Right atrium auricular region (tissue), 2 donors: ENCODE results near the gene SPDEF. TPM values are rescaled to one million over a fixed set of nuclear protein-coding genes. Genes with fewer than 3 reads are reported as not detected.

Experiments used
- DNase-seq: peaks from one replicate; pipeline ENCODE4 v3.0.0-alpha.2; 2019; ENCODE audit warnings: low spot score
- H3K27ac ChIP-seq, 2 donors: fragments of 200-600 bp; sonication (generic); 1 replicate in 1 of 2; 2 replicates in 1 of 2; pipeline ENCODE4 v1.5.1; 2016 to 2019
- H3K27me3 ChIP-seq, 2 donors: fragments of 200-600 bp; sonication (generic); one replicate each; pipeline versions ENCODE4 v1.5.1 to v1.6.0; 2017 to 2019
- H3K36me3 ChIP-seq: fragments of 200-600 bp; sonication (generic); one replicate; pipeline ENCODE4 v1.5.1; 2016
- H3K4me1 ChIP-seq, 2 donors: fragments of 200-600 bp; sonication (generic); one replicate each; pipeline versions ENCODE4 v1.5.1 to v1.6.0; 2017 to 2019
- H3K4me3 ChIP-seq, 2 donors: fragments of 200-600 bp; sonication (generic); 1 replicate in 1 of 2; 2 replicates in 1 of 2; pipeline ENCODE4 v1.5.1; 2017 to 2019; ENCODE audit warnings: mild to moderate bottlenecking in 1 of 2, moderate library complexity in 1 of 2
- H3K9me3 ChIP-seq, 2 donors: fragments of 200-600 bp; sonication (generic); one replicate each; pipeline ENCODE4 v1.5.1; 2019
- CTCF ChIP-seq, 2 donors: fragments of 200-600 bp; sonication (generic); IDR thresholded peaks; one replicate each; pipeline ENCODE4 v1.5.1; 2019; ENCODE audit warnings: antibody characterized with exemption in 2 of 2
- total RNA-seq, 2 donors: library from RNA; depleted of rRNA; stranded (reverse); fragments of >200 nt; gene quantifications; one replicate each; pipeline ENCODE4 v1.1.0, GENCODE V29; 2016

The SPDEF gene
- total RNA-seq, 2 donors from 2014 or later: 0.22 to 0.31 TPM

- no peak overlapping the region for H3K27ac ChIP-seq
- no peaks in the 10 kb centered on the region for H3K27me3 ChIP-seq
- peaks cover 0 to 6% of the 10 kb centered on the region in 2 donors for H3K4me1 ChIP-seq
- H3K9me3 ChIP-seq: no peaks in the 10 kb centered on the region
- H3K4me3 ChIP-seq: no peak overlapping the region
- DNase-seq: no peak
- H3K36me3 ChIP-seq: no peaks in the 10 kb centered on the region
- no peak for TF ChIP-seq CTCF (IDR thresholded peaks at IDR 0.05)
Measured at GRCh38 chr6:34535646-34536045, 20.5 kb downstream of the SPDEF start.

- TF ChIP-seq CTCF (IDR thresholded peaks at IDR 0.05): no peak
- no peak overlapping the region for H3K4me3 ChIP-seq
- H3K27me3 ChIP-seq: no peaks in the 10 kb centered on the region
- no peak for DNase-seq
- H3K9me3 ChIP-seq: no peaks in the 10 kb centered on the region
- H3K36me3 ChIP-seq: no peaks in the 10 kb centered on the region
- no peak overlapping the region for H3K27ac ChIP-seq
- H3K4me1 ChIP-seq: peaks cover 0 to 6% of the 10 kb centered on the region in 2 donors
Measured at GRCh38 chr6:34535199-34535598, 20.9 kb downstream of the SPDEF start.

- no peak for TF ChIP-seq CTCF (IDR thresholded peaks at IDR 0.05)
- Histone ChIP-seq H3K36me3 (no peaks in the 10 kb centered on the region), H3K9me3 (no peaks in the 10 kb centered on the region), H3K4me1 (peaks cover 0 to 6% of the 10 kb centered on the region in 2 donors), H3K4me3 (no peak overlapping the region), H3K27ac (no peak overlapping the region), H3K27me3 (no peaks in the 10 kb centered on the region)
- no peak for DNase-seq
Measured at GRCh38 chr6:34534656-34535055, 21.5 kb downstream of the SPDEF start.

GRCh38 chr6:34534146-34534545 lies 22.0 kb downstream of the SPDEF start:
- Histone ChIP-seq H3K4me3 (no peak overlapping the region), H3K9me3 (no peaks in the 10 kb centered on the region), H3K27me3 (no peaks in the 10 kb centered on the region), H3K4me1 (peaks cover 0 to 6% of the 10 kb centered on the region in 2 donors), H3K27ac (no peak overlapping the region), H3K36me3 (no peaks in the 10 kb centered on the region)
- no peak for DNase-seq
- no peak for TF ChIP-seq CTCF (IDR thresholded peaks at IDR 0.05)

DNA sequence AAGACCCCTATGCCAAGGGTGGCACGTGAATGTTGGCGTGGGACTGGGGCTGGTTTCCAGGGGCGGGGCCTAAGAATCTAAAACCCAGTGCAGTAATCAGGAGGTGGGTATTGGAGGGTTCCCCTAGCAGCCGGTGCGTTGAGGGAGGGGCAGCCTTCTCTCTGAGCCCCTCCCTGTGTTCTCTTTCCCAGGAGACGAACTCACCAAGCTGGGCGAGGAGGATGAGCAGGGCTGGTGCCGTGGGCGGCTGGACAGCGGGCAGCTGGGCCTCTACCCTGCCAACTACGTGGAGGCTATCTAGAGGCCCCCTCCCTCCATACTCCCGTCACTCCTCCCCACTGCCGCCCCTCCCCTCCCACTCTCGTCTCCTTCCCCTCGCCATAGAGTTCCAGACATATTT lies 23.9 kb downstream of the SPDEF start:
- Histone ChIP-seq H3K27ac (no peak overlapping the region), H3K27me3 (no peaks in the 10 kb centered on the region), H3K9me3 (no peaks in the 10 kb centered on the region), H3K4me3 (peak overlapping the region in 1 of 2 donors; percentile 39), H3K4me1 (peaks cover 0 to 6% of the 10 kb centered on the region in 2 donors), H3K36me3 (no peaks in the 10 kb centered on the region)
- DNase-seq: no peak
- TF ChIP-seq CTCF (IDR thresholded peaks at IDR 0.05): no peak

- H3K4me3 ChIP-seq: peak overlapping the region in 1 of 2 donors; percentile 39
- H3K27ac ChIP-seq: peak overlapping the region in 1 of 2 donors; percentile 31
- no peak for TF ChIP-seq CTCF (IDR thresholded peaks at IDR 0.05)
- no peak for DNase-seq
- no peaks in the 10 kb centered on the region for H3K27me3 ChIP-seq
- no peaks in the 10 kb centered on the region for H3K36me3 ChIP-seq
- H3K9me3 ChIP-seq: no peaks in the 10 kb centered on the region
- peaks cover 0 to 7% of the 10 kb centered on the region in 2 donors for H3K4me1 ChIP-seq
Measured at GRCh38 chr6:34531580-34532201, 24.4 kb downstream of the SPDEF start.
